Left cardiac atrium (tissue), 4 donors: Measurements from ENCODE around the gene GPR18. TPM values are rescaled to one million over a fixed set of nuclear protein-coding genes. Genes with fewer than 3 reads are reported as not detected.
A peak's percentile ranks its signal among the peaks of the same experiment; 100 is the strongest.

Experiments used
- ATAC-seq, 2 donors: fragments of 200-7000 bp; cut with Tn5 transposase; one replicate each; pipeline ENCODE4 v1.9.1; 2020; ENCODE audit warnings: mild to moderate bottlenecking in 2 of 2, moderate library complexity in 2 of 2
- DNase-seq: peaks from one replicate; pipeline ENCODE4 v3.0.0-alpha.2; 2020
- intact Hi-C, 2 donors: fragments of 100-400 bp; cut with DNase I; formaldehyde crosslinking; loops; one replicate each; pipeline versions ENCODE4 v1.14.1 to v1.15.1; 2022 to 2023
- total RNA-seq, 2 donors: library from RNA; stranded (reverse); fragmentation: NEBNext Ultra II Directional; extraction: Animal tissue kit (Norgen Biotek cat#: 25700); gene quantifications; one replicate each; pipeline ENCODE4 v1.2.1, GENCODE V29; 2021
- donor health status: DM: no; HTN: yes; CAD: no.
- donor health status: DM: no; HTN: yes; CAD: no; lungs with severe emphysema.
- donor health status: DM: yes; HTN: yes; CAD: no.
- donor health status: Dilated cardiomyopathy.

The GPR18 gene
- total RNA-seq, 2 donors from 2014 or later, result not detected

DNA sequence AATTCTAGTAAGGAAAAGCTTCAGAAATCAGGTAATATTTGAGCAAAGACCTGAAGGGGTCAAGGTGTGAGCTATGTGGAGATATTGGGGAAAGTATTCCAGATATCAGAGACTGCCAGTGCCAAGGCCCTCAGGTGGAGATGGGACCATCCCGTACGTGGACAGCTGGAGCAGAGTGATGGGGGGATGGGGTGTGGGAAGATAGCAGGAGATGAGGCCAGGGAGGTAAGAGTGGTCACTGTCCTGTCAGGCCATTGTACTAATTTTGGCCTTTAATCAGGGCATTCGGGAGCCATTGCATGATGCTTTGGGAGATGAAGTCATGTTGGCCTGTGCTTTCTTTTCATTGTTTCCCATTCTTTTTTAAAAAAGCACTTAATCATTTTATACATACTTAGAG lies 13.1 kb upstream of the GPR18 start:
- ATAC-seq (no peak), DNase-seq (no peak)
- intact Hi-C loops, result loop anchor here in 1 of 2 donors (5.0 kb wide), 1 partner anchor 96 kb away; no protein-coding TSS in a partner anchor

DNA sequence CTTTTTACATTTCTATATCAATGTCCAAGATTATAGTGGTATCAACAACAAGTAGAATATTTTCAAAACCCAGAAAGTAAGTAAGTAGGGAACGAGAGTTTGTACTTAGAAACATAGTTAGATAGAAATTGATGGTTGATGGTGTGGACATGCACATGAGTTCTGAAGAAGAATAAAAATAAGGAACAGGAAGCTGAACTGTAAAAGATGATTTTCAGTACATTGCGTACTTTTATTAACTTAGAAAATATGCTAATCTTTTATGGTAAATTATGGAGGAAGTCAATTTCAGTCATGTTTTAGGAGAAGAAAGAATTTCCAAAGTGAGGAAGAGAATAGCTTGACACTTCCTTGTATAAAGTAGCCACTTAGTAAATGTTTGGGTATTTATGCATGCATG lies 12.3 kb upstream of the GPR18 start:
- DNase-seq (no peak), ATAC-seq (no peak)
- intact Hi-C loops, result loop anchor here in 1 of 2 donors (5.0 kb wide), 1 partner anchor 97 kb away; no protein-coding TSS in a partner anchor

DNA sequence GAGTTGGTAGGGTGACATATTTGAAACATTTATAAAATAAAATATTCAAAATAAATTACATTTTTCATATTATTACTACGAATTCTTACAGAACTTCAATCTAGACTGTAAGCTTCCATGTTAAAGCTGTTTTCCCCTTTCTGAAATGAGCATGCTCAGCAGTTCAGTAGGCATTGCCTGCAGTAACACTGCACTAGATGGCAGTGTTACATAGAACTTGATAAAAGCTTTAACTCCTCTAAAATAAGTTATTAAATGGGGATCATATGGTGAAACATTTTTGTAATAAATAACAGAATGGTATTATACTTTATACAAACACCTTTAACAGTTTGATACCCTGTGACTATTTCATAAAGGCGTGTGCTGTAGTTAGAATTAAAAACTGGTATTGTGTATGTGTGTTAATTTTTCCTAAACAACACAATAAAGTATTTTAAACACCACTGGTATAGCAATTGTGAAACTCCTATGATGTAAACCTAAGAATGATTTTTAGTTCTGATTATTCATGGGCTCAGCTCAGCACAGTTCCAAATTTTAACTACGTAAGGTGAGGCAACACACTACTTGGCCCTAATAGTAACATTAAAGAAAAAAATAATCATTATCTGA lies 11.6 kb upstream of the GPR18 start:
- ATAC-seq (peak; percentile 64 to 73), DNase-seq (no peak)
- intact Hi-C loops, result loop anchor here (1.0 to 5.0 kb wide), 3 partner anchors 98 to 168 kb away; no protein-coding TSS in a partner anchor

DNA sequence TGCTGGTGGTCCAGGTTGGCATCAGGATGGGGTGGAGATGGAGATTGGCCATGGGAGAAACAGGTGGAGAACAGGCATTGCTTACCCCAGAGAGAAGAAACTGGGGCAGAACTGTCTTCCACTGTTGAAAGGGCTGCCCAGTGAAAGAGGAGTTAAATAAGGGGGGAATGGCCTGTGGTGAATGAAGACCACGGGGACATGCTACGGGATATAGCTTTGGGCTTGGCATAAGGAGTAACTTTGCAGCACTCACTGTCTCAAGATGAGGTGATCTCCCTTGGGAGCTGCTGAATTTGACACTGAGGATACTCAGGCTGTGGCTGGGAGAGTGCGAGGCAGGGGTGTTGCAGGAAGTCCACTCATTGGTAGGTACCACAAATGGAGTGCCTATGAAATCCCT lies 10.6 kb upstream of the GPR18 start:
- ATAC-seq (no peak), DNase-seq (no peak)
- intact Hi-C loops, result loop anchor here (1.0 to 5.0 kb wide), 2 partner anchors 168 kb away; no protein-coding TSS in a partner anchor

DNA sequence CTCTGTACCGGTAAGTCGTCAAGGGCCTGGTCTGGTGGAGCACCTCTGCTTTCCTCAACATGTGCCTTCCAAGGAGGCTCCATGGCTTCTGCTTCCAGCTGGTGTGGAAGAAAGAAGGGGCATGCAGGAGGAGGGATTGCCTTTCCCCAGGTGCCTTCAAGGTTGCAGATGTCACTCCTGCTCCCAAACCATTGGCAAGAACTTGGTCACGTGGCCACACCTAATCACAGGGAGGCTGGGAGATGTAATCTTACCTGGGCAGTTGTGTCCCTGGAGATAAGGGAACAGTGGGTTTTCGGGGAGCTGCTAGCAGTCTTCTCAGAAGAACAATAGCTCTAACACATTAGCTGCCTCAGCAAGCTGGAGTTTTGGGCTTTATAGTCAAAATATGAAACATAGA lies 9.7 kb upstream of the GPR18 start:
- DNase-seq, result no peak
- intact Hi-C loops, result loop anchor here in 1 of 2 donors (2.0 to 5.0 kb wide), 2 partner anchors 91 to 169 kb away; no protein-coding TSS in a partner anchor
- ATAC-seq, result no peak

DNA sequence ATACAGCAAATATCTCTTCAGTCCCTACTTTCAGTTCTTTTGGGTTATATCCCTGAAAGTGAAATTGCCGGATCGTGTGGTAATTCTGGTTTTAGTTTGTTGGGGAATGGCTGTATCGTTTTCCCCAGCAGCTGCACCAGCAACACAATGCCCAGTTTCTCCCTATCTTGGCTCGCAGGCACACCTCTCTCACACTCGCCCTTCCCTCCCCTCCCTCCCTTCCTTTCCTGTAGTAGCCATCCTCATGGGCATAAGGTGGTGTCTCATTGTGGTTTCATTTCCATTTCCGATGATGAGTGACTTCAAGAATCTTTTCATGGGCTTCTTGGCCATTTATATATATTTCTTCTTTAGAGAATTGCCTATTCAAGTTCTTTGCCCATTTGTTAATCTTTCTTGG lies 8.6 kb upstream of the GPR18 start:
- intact Hi-C loops, result loop anchor here in 1 of 2 donors (2.0 to 5.0 kb wide), 2 partner anchors 90 to 170 kb away; no protein-coding TSS in a partner anchor
- ATAC-seq, result no peak
- DNase-seq, result no peak

DNA sequence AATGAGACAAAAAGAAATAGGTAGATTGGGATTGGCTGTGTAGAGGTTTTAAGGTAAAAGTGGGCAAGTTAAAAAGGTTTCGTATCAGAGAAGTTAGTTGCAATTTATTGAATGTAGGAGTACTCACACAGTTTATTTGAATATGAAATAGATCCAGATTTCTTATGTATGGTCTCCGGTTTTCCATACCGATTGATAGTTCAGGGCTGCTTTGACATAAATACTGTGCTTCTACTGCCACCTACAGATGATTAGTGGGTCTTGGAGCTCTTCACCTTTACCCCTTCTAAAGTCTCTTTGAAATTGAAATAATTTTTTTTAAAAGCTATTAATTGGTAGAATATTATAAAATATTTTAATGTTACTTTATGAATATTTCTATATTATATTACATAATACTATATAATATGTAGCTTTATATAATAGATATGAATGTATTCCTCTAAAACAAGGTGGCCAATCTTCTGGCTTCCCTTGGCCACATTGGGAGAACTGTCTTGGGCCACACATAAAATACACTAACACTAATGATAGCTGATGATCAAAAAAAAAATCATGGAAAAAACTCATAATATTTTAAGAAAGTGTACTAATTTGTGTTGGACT lies 7.7 kb upstream of the GPR18 start:
- intact Hi-C loops, result loop anchor here (2.0 to 5.0 kb wide), 2 partner anchors 89 to 171 kb away; no protein-coding TSS in a partner anchor
- DNase-seq (no peak), ATAC-seq (peak in 1 of 2 donors; percentile 39)

DNA sequence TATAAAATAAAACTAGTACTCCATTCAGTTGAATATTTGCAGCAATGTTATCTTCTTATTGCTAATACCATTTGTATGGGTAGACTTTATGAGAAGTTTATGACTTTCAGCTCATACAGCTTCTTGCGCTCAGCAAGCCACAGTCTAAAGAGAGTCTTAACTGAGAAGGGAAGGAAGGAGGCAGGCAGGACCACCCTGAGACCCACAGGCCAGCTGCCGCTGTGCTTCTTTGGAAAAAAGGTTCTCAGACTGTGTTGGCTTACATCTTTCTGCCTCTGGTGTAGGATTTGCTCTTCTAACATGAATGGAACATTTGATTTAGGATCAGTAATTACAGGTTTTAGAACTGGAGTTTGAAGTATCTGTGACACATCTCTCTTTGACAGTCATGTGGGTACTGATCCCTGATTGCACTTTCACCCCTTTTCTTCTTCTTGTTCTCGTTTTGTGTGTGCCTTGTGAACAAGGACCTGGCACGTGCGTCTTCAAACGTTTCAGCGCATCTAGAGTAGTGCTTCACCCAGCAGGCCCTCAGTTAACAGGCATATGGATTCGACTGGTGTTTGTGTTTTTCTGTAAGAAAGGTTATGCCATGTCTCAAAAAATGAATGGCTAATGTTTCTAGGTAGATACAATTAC lies 7.1 kb upstream of the GPR18 start:
- intact Hi-C loops, result loop anchor here (2.0 to 5.0 kb wide), 2 partner anchors 88 to 172 kb away; no protein-coding TSS in a partner anchor
- DNase-seq (no peak), ATAC-seq (no peak)

GRCh38 chr13:99264051-99264450 lies 5.9 kb upstream of the GPR18 start:
- DNase-seq (no peak), ATAC-seq (no peak)
- intact Hi-C loops, result loop anchor here in 1 of 2 donors (2.0 kb wide), 1 partner anchor 87 kb away; no protein-coding TSS in a partner anchor

DNA sequence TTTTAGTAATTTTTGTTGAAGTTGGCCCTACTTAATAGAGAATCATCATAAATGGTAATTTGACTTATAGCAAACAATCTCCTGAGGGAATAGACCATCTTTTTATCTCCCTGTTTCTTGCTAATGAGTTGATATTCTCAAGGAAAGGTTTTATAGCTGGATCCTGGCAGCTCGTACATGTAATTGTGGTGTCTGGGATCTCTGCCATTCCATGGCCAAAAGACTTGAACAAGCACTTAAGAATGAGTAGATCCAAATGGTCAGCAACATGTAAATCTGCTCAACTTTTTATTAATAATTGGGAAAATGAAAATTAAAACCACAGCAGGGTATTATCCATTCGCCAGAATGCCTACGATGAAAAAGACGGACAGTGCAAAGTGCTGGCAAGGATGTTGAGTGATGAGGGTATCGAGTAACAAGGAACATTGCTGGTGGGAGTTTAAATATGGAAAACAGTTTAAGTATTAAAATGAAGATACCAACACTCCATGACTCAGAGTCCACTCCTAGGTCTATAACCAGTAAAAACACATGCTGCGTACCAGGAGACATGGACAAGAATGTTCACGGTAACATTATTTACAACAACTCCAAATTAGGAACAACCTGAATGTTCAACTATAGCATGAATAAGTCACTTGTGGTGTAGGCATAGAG lies 5.1 kb upstream of the GPR18 start:
- intact Hi-C loops, result no loop called here
- DNase-seq (no peak), ATAC-seq (no peak)

DNA sequence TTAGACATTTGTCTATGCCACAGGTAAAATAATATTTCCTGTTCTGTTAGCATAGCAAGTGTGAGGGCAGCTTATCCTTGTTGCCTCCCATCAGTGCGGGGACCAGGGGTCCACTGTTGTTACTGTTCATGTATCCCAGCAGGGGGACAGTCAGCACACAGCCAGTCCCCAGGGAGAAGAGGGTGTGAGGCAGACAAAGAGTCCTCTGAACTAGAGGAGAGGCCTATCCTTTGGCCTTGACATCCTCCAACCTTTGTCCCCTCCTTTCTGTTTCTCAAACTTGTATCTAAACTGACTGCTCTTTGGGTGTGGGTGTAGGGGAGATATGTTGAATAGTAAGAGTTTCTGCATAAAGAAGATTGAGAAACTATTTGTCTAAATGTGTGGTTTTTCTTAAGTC lies 2.9 kb upstream of the GPR18 start:
- DNase-seq (no peak), ATAC-seq (no peak)
- intact Hi-C loops, result no loop called here

DNA sequence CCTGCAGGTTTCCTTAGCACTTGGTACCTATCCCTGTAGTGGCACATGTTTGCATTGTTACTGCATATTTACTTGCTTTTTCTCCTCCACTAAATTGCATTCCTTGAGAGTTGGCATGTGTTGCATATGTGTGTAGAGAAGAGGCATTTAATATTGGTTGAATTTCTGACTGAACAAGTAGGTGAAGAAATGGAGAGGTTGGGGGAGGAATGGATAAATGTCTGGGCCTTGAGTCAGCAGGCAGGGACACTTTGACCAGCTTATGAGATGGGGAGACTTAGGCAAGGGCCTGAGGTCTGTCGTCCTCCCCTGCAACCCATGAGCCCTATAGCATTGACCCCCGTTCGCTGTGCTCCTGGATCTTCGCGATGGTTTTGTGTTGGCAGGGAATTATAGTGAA lies 2.0 kb upstream of the GPR18 start:
- intact Hi-C loops, result no loop called here
- no peak for DNase-seq
- no peak for ATAC-seq

- no peak for DNase-seq
- ATAC-seq, result no peak
- intact Hi-C loops, result loop anchor here (10.0 kb wide), 2 partner anchors 54 to 64 kb away; partner anchors contain the start of gene UBAC2 (in 1 of the 2)
These were observed 767 bp upstream of the GPR18 start for GRCh38 chr13:99258946-99259345.

GRCh38 chr13:99257291-99257690 lies 888 bp downstream of the GPR18 start:
- no peak for DNase-seq
- intact Hi-C loops, result loop anchor here (10.0 kb wide), 2 partner anchors 52 to 62 kb away; partner anchors contain the start of gene UBAC2 (in 1 of the 2)

DNA sequence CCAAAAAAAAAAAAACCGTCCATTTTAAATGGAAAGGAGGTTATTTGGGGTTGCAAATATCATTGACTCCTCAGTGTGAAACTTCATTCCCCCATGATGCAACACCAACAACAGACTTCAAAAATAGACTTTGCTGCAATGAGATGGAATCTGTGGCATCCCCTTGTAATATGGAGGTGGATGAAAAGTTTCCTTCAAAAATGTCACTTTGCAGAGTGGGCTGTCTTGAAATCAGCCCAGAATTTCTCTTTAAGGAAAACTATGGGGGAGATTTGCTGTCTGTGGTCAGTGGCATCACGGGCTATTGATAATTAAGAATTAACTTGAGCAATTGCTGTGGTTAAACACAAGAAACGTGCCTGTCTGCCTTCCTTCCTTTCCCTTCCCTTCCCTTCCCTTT lies 1.5 kb downstream of the GPR18 start:
- DNase-seq, result no peak
- ATAC-seq, result no peak
- intact Hi-C loops, result loop anchor here (10.0 kb wide), 2 partner anchors 52 to 62 kb away; partner anchors contain the start of gene UBAC2 (in 1 of the 2)

More at GRCh38 chr13:99257291-99257690, 888 bp downstream of the GPR18 start:
- ATAC-seq, result no peak

GRCh38 chr13:99256283-99256682 lies 1.9 kb downstream of the GPR18 start:
- ATAC-seq (no peak), DNase-seq (no peak)
- intact Hi-C loops, result loop anchor here (10.0 kb wide), 2 partner anchors 51 to 61 kb away; partner anchors contain the start of gene UBAC2 (in 1 of the 2)

DNA sequence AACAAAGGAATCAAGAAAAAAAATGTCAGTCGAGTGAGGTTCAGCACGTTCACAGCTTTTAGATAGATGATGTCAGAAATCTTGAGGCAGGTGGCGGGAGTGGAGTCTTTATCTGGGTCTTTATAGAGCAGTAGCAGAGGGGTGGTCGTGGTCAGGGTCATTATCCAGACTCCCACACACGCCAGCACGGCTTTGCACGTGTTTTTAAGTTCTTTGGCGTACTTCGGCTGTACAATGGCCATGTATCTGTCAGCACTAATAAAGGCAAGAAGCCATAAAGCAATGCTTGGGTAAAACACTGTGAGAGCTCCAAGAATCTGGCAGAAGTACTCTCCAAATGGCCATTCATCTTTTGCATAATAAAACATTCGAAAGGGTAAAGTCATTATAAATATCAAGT lies 2.9 kb downstream of the GPR18 start:
- DNase-seq, result no peak
- no peak for ATAC-seq
- intact Hi-C loops, result loop anchor here (10.0 kb wide), 2 partner anchors 50 to 60 kb away; partner anchors contain the start of gene UBAC2 (in 1 of the 2)

DNA sequence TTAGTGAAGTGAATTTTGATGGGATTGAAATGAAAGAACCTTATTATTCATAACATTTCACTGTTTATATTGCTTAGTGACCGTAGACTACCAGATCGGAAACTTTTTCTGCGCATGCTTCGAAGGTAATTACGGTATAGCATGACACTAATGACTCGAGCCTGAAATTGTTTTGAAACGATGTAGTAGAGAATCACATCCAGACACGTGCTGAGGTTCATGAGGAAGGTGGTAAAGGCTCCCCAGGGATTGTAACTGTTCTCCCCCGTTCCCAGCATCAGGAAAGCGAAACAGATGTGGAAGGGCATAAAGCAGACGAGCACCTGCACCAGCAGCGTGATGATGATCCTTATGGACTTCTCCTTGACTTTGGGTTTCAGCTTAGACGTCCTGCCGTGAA lies 3.3 kb downstream of the GPR18 start:
- intact Hi-C loops, result loop anchor here (10.0 kb wide), 2 partner anchors 50 to 60 kb away; partner anchors contain the start of gene UBAC2 (in 1 of the 2)

DNA sequence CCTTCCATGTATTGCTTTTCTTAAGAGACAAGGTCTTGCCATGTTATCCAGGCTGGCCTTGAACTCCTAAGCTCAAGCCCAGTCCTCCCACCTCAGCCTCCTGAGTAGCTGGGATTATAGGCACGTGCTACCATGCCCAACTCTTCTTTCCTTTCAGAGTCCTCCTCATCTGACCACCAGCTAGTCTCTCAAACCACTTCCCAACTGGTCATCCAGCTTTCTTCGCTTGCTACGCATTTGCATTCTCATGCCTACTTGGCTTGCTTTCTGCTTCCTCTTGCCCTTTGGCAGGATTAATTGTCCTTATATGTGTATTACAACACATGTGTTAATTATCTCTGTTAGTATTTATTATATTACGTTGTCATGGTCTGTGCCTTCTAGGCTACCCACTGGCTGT lies 6.3 kb downstream of the GPR18 start:
- no peak for ATAC-seq

More for the DNA sequence above, 3.3 kb downstream of the GPR18 start:
- DNase-seq (no peak), ATAC-seq (no peak)

More for the DNA sequence above, 6.3 kb downstream of the GPR18 start:
- DNase-seq, result no peak
- intact Hi-C loops, result loop anchor here (10.0 kb wide), 2 partner anchors 47 to 57 kb away; partner anchors contain the start of gene UBAC2 (in 1 of the 2)
